GM12874 (cell line): ENCODE data around the gene USP17L29.
"Not testable (repeated sequence)": the region's sequence is repeated elsewhere in the genome, so short reads cannot be mapped to it uniquely, and the experiment has no call there.

Experiments used
- TF ChIP-seq, protein P1 (sequence below): IDR thresholded peaks from 2 replicates; pipeline ENCODE4 v1.5.1; 2011; ENCODE audit warnings: low read depth, mild to moderate bottlenecking, control low read depth, low read length, moderate library complexity; ENCODE audit not compliant: insufficient read depth

The USP17L29 gene

DNA sequence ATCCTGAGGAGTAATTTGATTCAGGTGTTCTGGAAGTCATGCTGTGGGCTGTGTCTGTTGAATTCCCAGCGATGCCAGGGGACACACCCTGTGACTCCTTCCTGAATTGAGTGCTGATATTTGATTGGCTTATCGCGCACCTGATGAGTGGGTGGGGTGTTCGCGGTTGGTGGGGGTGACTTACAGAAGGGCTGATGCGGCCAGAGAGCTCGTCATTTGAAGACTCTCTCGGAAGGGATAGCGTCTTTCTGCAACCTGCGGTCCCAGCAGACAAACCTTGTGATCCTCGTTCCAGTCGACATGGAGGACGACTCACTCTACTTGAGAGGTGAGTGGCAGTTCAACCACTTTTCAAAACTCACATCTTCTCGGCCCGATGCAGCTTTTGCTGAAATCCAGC, 9.4 kb downstream of the USP17L29 start, which contains the start of gene USP17L30:
USP17L30 (plus strand) TSS at position 301 of the 400 bp plus-strand sequence; CDS start at position 301, 0 bp downstream.
- TF ChIP-seq, protein P1, sequence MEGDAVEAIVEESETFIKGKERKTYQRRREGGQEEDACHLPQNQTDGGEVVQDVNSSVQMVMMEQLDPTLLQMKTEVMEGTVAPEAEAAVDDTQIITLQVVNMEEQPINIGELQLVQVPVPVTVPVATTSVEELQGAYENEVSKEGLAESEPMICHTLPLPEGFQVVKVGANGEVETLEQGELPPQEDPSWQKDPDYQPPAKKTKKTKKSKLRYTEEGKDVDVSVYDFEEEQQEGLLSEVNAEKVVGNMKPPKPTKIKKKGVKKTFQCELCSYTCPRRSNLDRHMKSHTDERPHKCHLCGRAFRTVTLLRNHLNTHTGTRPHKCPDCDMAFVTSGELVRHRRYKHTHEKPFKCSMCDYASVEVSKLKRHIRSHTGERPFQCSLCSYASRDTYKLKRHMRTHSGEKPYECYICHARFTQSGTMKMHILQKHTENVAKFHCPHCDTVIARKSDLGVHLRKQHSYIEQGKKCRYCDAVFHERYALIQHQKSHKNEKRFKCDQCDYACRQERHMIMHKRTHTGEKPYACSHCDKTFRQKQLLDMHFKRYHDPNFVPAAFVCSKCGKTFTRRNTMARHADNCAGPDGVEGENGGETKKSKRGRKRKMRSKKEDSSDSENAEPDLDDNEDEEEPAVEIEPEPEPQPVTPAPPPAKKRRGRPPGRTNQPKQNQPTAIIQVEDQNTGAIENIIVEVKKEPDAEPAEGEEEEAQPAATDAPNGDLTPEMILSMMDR = not testable (repeated sequence)

DNA sequence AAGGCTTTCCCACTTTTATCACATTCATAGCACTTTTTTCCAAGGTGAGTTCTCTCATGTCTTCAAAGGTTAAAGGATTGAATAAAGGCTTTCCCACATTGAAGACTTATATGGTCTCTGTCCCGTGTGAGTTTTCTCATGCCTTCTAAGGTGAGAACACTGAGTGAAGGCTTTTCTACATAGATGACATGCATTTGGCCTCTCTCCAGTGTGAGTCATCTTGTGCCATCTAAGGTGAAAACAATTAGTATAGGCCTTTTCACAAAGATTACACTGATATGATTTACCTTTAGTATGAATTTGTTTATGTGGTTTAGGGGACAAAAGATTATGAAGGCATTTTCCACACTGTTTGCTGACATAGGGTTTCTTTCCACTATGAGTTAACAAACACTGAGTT, 30.7 kb downstream of the USP17L29 start:
- TF ChIP-seq, protein P1 = no peak
